Endothelial cell of umbilical vein (primary cell): Measurements from ENCODE around the gene VAMP7. TPM values are rescaled to one million over a fixed set of nuclear protein-coding genes. Genes with fewer than 3 reads are reported as not detected.

Experiments
- BruUV-seq: library from RNA; stranded (reverse); fragments of 400-500 nt; replicated peaks from 2 replicates; lab custom pipeline; 2021; lab: Mats Ljungman, UMichigan
- CTCF ChIA-PET: fragments of 300-600, 350-600 bp; sonication (Branson Sonifier 250); formaldehyde crosslinking; loops from one replicate; lab custom pipeline; 2021; ENCODE audit warnings: antibody characterized with exemption, inconsistent platforms; lab: Charles Lee
- POLR2A ChIA-PET: fragments of 300-600, 350-600 bp; sonication (Branson Sonifier 250); formaldehyde crosslinking; loops from one replicate; lab custom pipeline; 2021; ENCODE audit warnings: antibody characterized with exemption, inconsistent platforms; lab: Charles Lee
- DNase-seq: peaks from one replicate; pipeline ENCODE4 v3.0.0-alpha.2; 2011; ENCODE audit warnings: low read depth, low spot score
- FAIRE-seq: peaks from 2 replicates; lab custom pipeline; 2011; peaks lifted over from hg19 to GRCh38; lab: Jason Lieb, UNC
- H2AFZ ChIP-seq: 2 replicates; pipeline ENCODE4 v1.6.0; 2012; ENCODE audit warnings: low read depth, low read length, control low read depth, inconsistent platforms
- H3K27ac ChIP-seq: 2 replicates; pipeline ENCODE4 v1.5.1; 2011; ENCODE audit warnings: low read depth, mild to moderate bottlenecking, control low read depth, low read length, moderate library complexity; ENCODE audit not compliant: insufficient read depth
- H3K27me3 ChIP-seq, 2 experiments: 2 replicates each; pipeline versions ENCODE4 v1.6.0 to v1.6.1; 2011; ENCODE audit warnings: low read length in 2 of 2, mixed read lengths in 1 of 2; ENCODE audit not compliant: control insufficient read depth in 2 of 2, insufficient read depth in 2 of 2
- H3K36me3 ChIP-seq, 2 experiments: 2 replicates in 1 of 2; 3 replicates in 1 of 2; pipeline ENCODE4 v1.5.1; 2011; ENCODE audit warnings: low read length in 2 of 2, mild to moderate bottlenecking in 1 of 2, moderate library complexity in 1 of 2; ENCODE audit not compliant: control insufficient read depth in 2 of 2, insufficient read depth in 2 of 2; ENCODE audit errors: extremely low read depth in 1 of 2
- H3K4me1 ChIP-seq: 3 replicates; pipeline ENCODE4 v1.5.1; 2011; ENCODE audit warnings: mild to moderate bottlenecking, low read length; ENCODE audit not compliant: control insufficient read depth, insufficient read depth; ENCODE audit errors: extremely low read depth
- H3K4me2 ChIP-seq: 2 replicates; pipeline ENCODE4 v1.6.1; 2011; ENCODE audit warnings: low read length, control low read depth, mixed read lengths; ENCODE audit not compliant: insufficient read depth
- H3K4me3 ChIP-seq, 3 experiments: fragments of 200-600 bp in 1 of 3; sonication (generic), shearing (Covaris generic) in 1 of 3; replicated peaks in 1 of 3; 2 replicates each; pipeline ENCODE4 v1.5.1; 2011 to 2016; ENCODE audit warnings: control low read depth in 3 of 3, low read length in 3 of 3, mild to moderate bottlenecking in 2 of 3, inconsistent platforms in 1 of 3, low read depth in 1 of 3, moderate library complexity in 1 of 3; ENCODE audit not compliant: insufficient read depth in 1 of 3
- H3K79me2 ChIP-seq: 2 replicates; pipeline ENCODE4 v1.6.0; 2012; ENCODE audit warnings: low read length, inconsistent platforms; ENCODE audit not compliant: control insufficient read depth, insufficient read depth
- H3K9ac ChIP-seq: replicated peaks from 2 replicates; pipeline ENCODE3; 2011; ENCODE audit warnings: low read length, control low read depth; ENCODE audit not compliant: insufficient read depth; ENCODE audit errors: extremely low read depth
- H3K9me1 ChIP-seq: replicated peaks from 3 replicates; pipeline ENCODE4 v1.6.0; 2011; ENCODE audit warnings: mild to moderate bottlenecking, low read length; ENCODE audit not compliant: control insufficient read depth, insufficient read depth; ENCODE audit errors: extremely low read depth
- H3K9me3 ChIP-seq: replicated peaks from 2 replicates; pipeline ENCODE4 v1.5.1; 2012; ENCODE audit warnings: low read length, inconsistent platforms; ENCODE audit not compliant: control insufficient read depth, insufficient read depth
- H4K20me1 ChIP-seq: replicated peaks from 2 replicates; pipeline ENCODE3; 2011; ENCODE audit warnings: mild to moderate bottlenecking, low read length; ENCODE audit not compliant: control insufficient read depth, insufficient read depth; ENCODE audit errors: extremely low read depth
- EZH2 ChIP-seq: IDR thresholded peaks from 2 replicates; pipeline ENCODE4 v1.6.1; 2012; ENCODE audit warnings: borderline replicate concordance, low read depth, mild to moderate bottlenecking, moderate library complexity, low read length, inconsistent platforms; ENCODE audit not compliant: severe bottlenecking
- FOS ChIP-seq: IDR thresholded peaks from 2 replicates; pipeline ENCODE4 v1.6.1; 2011; ENCODE audit warnings: mild to moderate bottlenecking, low read length, moderate library complexity, borderline replicate concordance; ENCODE audit not compliant: insufficient read depth
- GATA2 ChIP-seq: IDR thresholded peaks from 2 replicates; pipeline ENCODE4 v1.7.0; 2011; ENCODE audit warnings: low read depth, mild to moderate bottlenecking, moderate library complexity, mixed read lengths, low read length; ENCODE audit not compliant: insufficient read length, insufficient read depth
- JUN ChIP-seq: IDR thresholded peaks from 2 replicates; pipeline ENCODE4 v1.6.1; 2011; ENCODE audit warnings: borderline replicate concordance, low read depth; ENCODE audit not compliant: insufficient read length, insufficient read depth
- MYC ChIP-seq: IDR thresholded peaks from one replicate; pipeline ENCODE4 v1.6.1; 2011; ENCODE audit warnings: mild to moderate bottlenecking, low read depth, low read length
- POLR2A ChIP-seq: IDR thresholded peaks from 2 replicates; pipeline ENCODE4 v1.6.1; 2012; ENCODE audit warnings: low read depth, mild to moderate bottlenecking, control low read depth, low read length
- POLR2AphosphoS5 ChIP-seq: IDR thresholded peaks from 2 replicates; pipeline ENCODE4 v1.6.1; 2012; ENCODE audit warnings: low read depth, mild to moderate bottlenecking, control low read depth, low read length, moderate library complexity; ENCODE audit not compliant: insufficient read depth
- dilution Hi-C: fragments of 300-500 bp; cut with MboI; formaldehyde crosslinking; loops from one replicate; pipeline ENCODE4 v1.15.0; 2019; ENCODE audit warnings: low sequenced_read_pairs; ENCODE audit not compliant: extremely low pct_ligation_motif_present
- intact Hi-C: fragments of 100-400 bp; cut with micrococcal nuclease; formaldehyde crosslinking; loops from one replicate; pipeline ENCODE4 v1.10.0; 2022
- polyA plus RNA-seq, 4 experiments: library from polyadenylated mRNA; depleted of rRNA in 3 of 4; stranded (reverse) in 3 of 4; unstranded in 1 of 4; fragments of >200 nt; gene quantifications; 2 replicates each; pipeline versions ENCODE4 v1.2.1 to v1.2.3, GENCODE V29; 2011 to 2012; ENCODE audit warnings: missing spikeins in 1 of 4
- total RNA-seq: library from RNA; stranded (reverse); gene quantifications from 2 replicates; pipeline ENCODE4 v1.2.3, GENCODE V29; 2021
- TF ChIP-seq, protein P1 (sequence below), 2 donors: IDR thresholded peaks; 1 replicate in 1 of 2; 2 replicates in 1 of 2; pipeline ENCODE4 v1.5.1; 2011; ENCODE audit warnings: low read length in 2 of 2, mild to moderate bottlenecking in 2 of 2, moderate library complexity in 2 of 2, control low read depth in 1 of 2, inconsistent platforms in 1 of 2, low read depth in 1 of 2; ENCODE audit not compliant: insufficient read depth in 1 of 2; ENCODE audit errors: extremely low read depth in 1 of 2
- TF ChIP-seq, protein P2 (sequence below): IDR thresholded peaks from 2 replicates; pipeline ENCODE4 v1.6.1; 2011; ENCODE audit not compliant: insufficient read depth, insufficient read length

Gene VAMP7
- total and polyA plus RNA-seq, 2 donors (not counting 3 experiments of a cell fraction or from before 2014, with no cell fraction given): 20.1 to 36.8 TPM

DNA sequence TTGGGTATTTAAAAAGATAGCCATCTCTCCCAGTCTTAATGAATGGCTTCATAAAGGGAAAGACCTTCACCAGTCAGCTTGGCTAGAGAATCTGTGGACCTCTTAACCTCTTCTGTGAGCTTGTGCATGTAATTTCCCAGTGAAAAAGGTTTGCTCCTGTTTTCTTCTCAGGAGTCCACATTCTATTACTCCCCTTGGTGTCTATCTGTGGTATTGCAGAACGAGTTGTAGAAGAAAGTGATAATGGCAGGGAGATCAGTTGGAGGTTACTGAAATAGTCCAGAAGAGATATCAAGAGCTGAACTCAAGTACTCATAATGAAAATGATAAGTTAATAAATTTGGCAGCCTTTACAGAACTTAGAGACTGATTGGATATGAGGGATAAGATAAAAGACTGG, 16.5 kb upstream of the VAMP7 start:
- DNase-seq: no peak
- no peaks in the 10 kb centered on the region for H3K9me1 ChIP-seq
- CTCF ChIA-PET: no interaction called here
- peak; percentile 67 for FAIRE-seq
- H3K27ac ChIP-seq: no peak overlapping the region
- TF ChIP-seq, protein P1, sequence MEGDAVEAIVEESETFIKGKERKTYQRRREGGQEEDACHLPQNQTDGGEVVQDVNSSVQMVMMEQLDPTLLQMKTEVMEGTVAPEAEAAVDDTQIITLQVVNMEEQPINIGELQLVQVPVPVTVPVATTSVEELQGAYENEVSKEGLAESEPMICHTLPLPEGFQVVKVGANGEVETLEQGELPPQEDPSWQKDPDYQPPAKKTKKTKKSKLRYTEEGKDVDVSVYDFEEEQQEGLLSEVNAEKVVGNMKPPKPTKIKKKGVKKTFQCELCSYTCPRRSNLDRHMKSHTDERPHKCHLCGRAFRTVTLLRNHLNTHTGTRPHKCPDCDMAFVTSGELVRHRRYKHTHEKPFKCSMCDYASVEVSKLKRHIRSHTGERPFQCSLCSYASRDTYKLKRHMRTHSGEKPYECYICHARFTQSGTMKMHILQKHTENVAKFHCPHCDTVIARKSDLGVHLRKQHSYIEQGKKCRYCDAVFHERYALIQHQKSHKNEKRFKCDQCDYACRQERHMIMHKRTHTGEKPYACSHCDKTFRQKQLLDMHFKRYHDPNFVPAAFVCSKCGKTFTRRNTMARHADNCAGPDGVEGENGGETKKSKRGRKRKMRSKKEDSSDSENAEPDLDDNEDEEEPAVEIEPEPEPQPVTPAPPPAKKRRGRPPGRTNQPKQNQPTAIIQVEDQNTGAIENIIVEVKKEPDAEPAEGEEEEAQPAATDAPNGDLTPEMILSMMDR (IDR thresholded peaks at IDR 0.05; ENCODE audit: extremely low read depth in 1 of 2, insufficient read depth in 1 of 2, low read depth in 1 of 2, low read length in 2 of 2): no peak
- TF ChIP-seq, protein P2, sequence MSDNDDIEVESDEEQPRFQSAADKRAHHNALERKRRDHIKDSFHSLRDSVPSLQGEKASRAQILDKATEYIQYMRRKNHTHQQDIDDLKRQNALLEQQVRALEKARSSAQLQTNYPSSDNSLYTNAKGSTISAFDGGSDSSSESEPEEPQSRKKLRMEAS: no peak
- TF ChIP-seq EZH2: no peak
- no peak for TF ChIP-seq POLR2AphosphoS5
- no peak for TF ChIP-seq GATA2
- TF ChIP-seq FOS: no peak
- no peak for TF ChIP-seq JUN
- no peak for TF ChIP-seq POLR2A
- no peak for TF ChIP-seq MYC
- H3K9me3 ChIP-seq: no peaks in the 10 kb centered on the region
- H3K36me3 ChIP-seq: no peaks in the 10 kb centered on the region
- dilution Hi-C loops (no loop called here), intact Hi-C loops (no loop called here)
- no peak overlapping the region for H2AFZ ChIP-seq
- H3K27me3 ChIP-seq: no peaks in the 10 kb centered on the region
- H3K4me2 ChIP-seq: no peak overlapping the region
- POLR2A ChIA-PET: no interaction called here
- H3K4me1 ChIP-seq: no peaks in the 10 kb centered on the region
- BruUV-seq: no TSS peak
- H3K9ac ChIP-seq: no peak overlapping the region
- H3K79me2 ChIP-seq: no peaks in the 10 kb centered on the region
- no peak overlapping the region for H3K4me3 ChIP-seq
- no peaks in the 10 kb centered on the region for H4K20me1 ChIP-seq
